Measurements from ENCODE around the gene DOHH.

DNA sequence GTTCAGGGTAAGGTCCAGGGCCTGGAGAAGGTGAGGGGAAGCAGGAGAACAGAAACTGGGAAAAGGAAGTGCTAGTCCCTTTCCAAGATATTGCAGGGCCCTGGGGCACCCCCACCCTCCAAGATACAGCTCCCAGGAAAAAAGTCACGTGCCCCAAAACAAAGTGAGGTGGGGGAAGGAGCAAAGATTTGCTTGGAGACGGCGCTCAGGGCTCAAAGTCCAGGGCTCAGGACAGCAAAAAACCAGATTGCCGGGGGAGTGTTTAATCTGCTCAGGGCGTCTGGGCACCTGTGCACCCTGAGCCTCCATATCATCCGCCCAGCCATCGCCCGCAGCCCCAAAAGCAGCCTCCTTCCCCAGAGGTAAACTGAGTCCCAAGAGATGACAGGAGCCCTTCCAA lies 26.5 kb downstream of the DOHH start:
- TF ChIP-seq EZH2 (IDR thresholded peaks at IDR 0.05; ENCODE audit: insufficient read depth, low read length): no peak
- TF ChIP-seq CTCF (IDR thresholded peaks at IDR 0.05; ENCODE audit: insufficient read depth, low read depth, low read length): no peak
